OCI-LY1 (cell line): ENCODE data around the gene UMAD1.

Source experiments
- CTCF ChIP-seq: fragments of 200-600 bp; sonication (generic), shearing (Covaris generic); IDR thresholded peaks from 2 replicates; pipeline ENCODE4 v1.5.1; 2017; ENCODE audit warnings: mild to moderate bottlenecking, antibody characterized with exemption, low read length, moderate library complexity, mixed read lengths
- EZH2 ChIP-seq: fragments of 200-600 bp; sonication (generic), shearing (Covaris generic); IDR thresholded peaks from 2 replicates; pipeline ENCODE4 v1.8.0; 2017; ENCODE audit warnings: borderline replicate concordance, mixed run types, mild to moderate bottlenecking, antibody characterized with exemption, low read length, moderate library complexity, mixed read lengths

- TF ChIP-seq CTCF = no peak
- TF ChIP-seq EZH2 = no peak
Measured at GRCh38 chr7:7851991-7852390, 211.4 kb downstream of the UMAD1 start.
